Neural cell (in vitro differentiated cells): ENCODE data around the gene PLCL1.

ENCODE experiments used
- EZH2 ChIP-seq: fragments of 200-600, 300-800 bp; shearing (Covaris generic), sonication (generic); IDR thresholded peaks from 2 replicates; pipeline ENCODE4 v1.6.1; 2014; ENCODE audit warnings: antibody characterized with exemption, low read length, borderline replicate concordance, mild to moderate bottlenecking; ENCODE audit not compliant: insufficient read depth, poor library complexity, severe bottlenecking
- MXI1 ChIP-seq: fragments of 450-650 bp; conservative IDR thresholded peaks from 2 replicates; pipeline ENCODE4 v1.6.1; 2014; ENCODE audit warnings: antibody characterized with exemption, mild to moderate bottlenecking; ENCODE audit not compliant: poor library complexity, severe bottlenecking
- POLR2AphosphoS5 ChIP-seq: IDR thresholded peaks from 2 replicates; pipeline ENCODE4 v1.6.1; 2012
- RAD21 ChIP-seq: fragments of 450-650 bp; conservative IDR thresholded peaks from 2 replicates; pipeline ENCODE4 v1.6.1; 2014; ENCODE audit warnings: antibody characterized with exemption, mild to moderate bottlenecking, moderate library complexity
- TAF1 ChIP-seq: IDR thresholded peaks from 2 replicates; pipeline ENCODE4 v1.6.1; 2012; ENCODE audit warnings: low read depth
- TF ChIP-seq, protein P1 (sequence below): fragments of 450-650 bp; IDR thresholded peaks from 2 replicates; pipeline ENCODE4 v1.5.1; 2014; ENCODE audit warnings: antibody characterized with exemption, mild to moderate bottlenecking, moderate library complexity; ENCODE audit not compliant: poor library complexity, severe bottlenecking

DNA sequence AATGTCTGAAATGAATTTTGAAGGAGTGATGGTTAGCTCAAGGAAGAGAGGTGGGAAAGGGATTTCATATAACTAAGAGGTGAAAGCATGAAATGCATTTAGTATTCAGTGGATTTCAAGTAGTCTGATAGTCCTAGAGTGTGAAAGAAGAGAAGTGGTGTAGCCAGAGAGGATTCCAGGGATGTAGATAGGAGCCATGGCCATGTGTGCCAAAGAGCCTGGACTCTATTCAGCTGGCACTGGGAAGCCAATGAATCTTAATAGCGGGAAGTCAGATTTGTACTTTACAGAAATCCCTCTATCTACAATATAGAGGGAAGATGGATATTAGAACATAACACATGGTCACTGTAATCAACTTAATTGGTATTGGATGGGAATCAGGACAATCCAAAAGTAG lies 10.9 kb upstream of the PLCL1 start:
- TF ChIP-seq, protein P1, sequence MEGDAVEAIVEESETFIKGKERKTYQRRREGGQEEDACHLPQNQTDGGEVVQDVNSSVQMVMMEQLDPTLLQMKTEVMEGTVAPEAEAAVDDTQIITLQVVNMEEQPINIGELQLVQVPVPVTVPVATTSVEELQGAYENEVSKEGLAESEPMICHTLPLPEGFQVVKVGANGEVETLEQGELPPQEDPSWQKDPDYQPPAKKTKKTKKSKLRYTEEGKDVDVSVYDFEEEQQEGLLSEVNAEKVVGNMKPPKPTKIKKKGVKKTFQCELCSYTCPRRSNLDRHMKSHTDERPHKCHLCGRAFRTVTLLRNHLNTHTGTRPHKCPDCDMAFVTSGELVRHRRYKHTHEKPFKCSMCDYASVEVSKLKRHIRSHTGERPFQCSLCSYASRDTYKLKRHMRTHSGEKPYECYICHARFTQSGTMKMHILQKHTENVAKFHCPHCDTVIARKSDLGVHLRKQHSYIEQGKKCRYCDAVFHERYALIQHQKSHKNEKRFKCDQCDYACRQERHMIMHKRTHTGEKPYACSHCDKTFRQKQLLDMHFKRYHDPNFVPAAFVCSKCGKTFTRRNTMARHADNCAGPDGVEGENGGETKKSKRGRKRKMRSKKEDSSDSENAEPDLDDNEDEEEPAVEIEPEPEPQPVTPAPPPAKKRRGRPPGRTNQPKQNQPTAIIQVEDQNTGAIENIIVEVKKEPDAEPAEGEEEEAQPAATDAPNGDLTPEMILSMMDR: no peak
- TF ChIP-seq POLR2AphosphoS5 (no peak), EZH2 (no peak), RAD21 (no peak), TAF1 (no peak), MXI1 (no peak)
